Smooth muscle cell of the brain vasculature (primary cell): ENCODE data around the gene BRD4.
A peak's percentile ranks its signal among the peaks of the same experiment; 100 is the strongest.

ENCODE experiments used
- DNase-seq: peaks from one replicate; pipeline ENCODE4 v3.0.0-alpha.2; 2012; ENCODE audit warnings: low read depth, low spot score

Gene BRD4

DNA sequence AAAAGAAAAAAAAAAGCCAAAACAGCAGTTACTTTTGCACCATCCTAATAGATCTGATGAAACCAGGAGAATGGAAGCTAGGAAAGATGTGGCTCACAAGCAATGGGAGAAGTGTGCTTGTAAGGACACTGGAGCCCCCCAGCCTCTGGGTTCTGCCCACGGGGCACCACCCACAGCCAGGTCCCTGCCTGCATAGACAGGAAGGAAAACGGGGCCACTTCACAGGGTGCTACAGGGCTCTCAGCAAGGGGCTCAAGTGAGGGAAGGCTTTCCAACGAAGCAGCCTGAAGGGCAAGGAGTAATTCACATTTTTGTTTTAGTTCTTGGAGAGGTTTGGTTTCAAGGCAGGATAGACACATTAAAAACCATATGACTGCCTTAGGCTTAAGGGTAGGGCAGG lies 42.7 kb downstream of the BRD4 start:
- no peak for DNase-seq

DNA sequence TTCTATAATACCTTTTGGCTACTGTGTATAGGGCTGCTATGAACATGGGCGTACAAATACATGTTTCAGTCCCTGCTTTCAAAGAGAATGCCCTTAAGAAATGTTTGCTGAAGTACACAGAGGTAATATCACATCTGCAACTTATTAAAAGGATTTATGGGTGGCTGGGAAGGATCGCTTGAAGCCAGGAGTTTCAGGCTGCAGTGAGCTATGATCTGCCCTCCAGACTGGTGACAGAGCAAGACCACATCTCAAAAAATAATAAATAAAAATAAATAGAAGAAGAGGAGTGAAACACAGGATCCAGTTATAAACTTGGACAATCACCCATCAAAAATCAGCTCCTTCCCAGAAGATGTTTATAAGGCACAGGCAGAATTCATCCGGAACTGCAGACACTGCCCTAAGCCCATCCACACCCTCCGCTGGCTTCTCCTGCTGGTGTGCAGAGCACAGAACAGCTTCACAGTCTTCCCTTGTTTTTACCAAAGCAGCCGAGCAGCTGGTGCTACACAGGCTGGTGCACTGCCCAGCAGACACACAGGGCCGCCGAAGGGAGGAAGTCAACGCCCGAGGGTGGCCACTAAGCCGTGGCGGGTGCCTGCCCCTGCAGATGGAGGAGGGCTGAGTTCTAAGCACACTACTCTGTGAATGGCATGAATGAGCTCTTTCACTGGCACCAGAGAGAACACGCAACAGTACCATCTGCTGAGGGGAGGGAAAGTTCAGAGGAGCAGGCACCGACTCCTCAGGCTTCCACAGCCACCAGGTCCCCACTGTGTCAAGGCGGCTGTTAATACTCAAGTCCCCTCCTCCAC lies 44.0 kb downstream of the BRD4 start:
- no peak for DNase-seq

DNA sequence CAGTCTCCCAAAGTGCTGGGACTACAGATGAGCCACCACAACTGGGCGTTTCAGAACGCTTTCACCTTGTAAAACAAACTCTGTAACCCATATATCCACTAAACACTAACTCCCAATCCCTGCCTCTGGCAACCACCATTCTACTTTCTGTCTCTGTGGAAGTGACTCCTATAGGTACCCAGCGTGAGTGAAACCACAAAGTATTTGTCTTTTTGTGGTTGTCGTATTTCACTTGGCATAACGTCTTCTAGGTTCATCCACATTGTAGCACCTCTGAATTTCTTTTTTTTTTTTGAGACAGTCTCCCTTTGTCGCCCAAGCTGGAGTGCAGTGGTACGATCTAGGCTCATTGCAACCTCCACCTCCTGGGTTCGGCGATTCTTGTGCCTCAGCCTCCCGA lies 44.8 kb downstream of the BRD4 start:
- DNase-seq: no peak

DNA sequence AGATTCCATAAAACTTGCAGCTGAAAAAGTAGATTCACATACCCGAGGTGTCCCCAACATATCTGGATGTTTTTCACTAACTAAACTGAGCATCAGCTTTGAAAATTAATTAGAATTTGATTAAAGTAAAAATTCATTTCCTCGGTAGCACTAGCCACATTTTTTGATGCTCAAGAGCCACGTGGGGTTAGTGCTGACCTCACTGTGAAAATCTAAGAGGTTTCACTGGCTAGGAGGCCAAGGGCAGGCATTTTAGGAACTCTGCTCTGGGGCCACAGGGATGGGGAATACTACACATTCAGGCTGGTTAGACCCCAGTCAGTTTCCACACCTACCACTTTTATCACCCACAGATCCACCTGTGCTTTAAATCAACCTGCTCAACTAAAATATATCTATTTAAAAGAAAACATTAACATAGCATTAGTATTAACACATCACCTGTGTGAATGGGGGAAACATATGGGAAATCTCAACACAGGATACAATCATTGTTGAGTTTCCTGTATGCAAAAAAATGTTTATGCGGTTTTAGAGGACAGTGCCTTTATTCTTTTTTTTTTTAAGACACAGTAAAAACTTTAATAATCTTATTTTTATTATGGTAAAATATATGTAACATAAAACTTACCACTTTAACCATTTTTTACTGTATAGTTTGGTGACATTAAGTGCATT lies 45.5 kb downstream of the BRD4 start:
- no peak for DNase-seq

DNA sequence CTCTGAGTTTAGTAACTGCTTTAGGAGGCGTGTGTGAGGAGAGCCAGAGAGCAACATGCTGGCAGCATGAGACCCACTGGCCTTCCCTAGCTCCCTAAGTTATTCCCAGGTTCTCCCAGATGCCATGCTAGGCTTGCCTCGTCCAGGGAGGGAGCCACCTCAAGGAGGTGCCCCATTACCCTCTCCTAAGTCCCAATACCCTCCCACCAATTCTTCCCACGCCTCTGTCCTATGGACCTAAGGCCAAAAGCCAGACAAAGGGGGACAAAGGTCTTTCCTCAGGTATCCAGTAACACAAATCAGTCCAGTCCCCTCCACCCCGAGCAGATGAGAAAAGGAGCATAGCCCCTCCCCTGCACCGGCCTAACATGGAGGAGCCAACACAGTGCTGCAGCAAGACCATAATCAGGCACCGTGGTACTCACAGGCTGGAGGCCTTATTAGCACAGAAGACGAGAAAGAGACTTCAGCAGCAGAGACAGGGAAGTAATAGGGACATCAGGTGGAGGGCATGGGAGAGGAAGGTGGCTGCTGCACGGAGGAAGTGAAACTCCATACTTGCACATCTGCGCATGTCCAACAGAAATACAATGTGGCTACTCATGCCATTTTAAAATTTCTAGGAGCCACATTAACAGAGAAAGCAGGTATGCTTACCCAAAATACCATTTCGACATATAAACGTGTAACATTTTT lies 46.3 kb downstream of the BRD4 start:
- DNase-seq: no peak

DNA sequence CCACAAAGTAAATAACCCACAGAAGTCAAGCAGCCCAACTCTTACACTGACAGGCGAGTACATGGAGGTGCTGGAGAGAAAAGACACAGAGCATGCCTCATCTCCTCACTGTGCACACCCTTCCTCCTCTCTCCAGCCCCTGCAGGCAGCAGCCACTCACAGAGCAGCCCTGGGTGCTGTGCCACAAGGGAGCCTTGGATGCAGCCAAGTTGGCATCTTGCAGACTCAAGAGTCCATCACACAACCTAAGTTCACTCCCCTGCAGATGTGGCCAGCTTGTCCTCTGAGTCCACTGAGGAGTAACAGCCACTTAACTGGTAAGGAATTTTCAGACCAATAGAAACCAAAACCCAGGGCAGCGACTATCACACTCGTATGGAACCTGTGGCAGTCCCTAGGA lies 47.4 kb downstream of the BRD4 start:
- DNase-seq: no peak

GRCh38 chr19:15284091-15284490 lies 48.2 kb downstream of the BRD4 start:
- no peak for DNase-seq

DNA sequence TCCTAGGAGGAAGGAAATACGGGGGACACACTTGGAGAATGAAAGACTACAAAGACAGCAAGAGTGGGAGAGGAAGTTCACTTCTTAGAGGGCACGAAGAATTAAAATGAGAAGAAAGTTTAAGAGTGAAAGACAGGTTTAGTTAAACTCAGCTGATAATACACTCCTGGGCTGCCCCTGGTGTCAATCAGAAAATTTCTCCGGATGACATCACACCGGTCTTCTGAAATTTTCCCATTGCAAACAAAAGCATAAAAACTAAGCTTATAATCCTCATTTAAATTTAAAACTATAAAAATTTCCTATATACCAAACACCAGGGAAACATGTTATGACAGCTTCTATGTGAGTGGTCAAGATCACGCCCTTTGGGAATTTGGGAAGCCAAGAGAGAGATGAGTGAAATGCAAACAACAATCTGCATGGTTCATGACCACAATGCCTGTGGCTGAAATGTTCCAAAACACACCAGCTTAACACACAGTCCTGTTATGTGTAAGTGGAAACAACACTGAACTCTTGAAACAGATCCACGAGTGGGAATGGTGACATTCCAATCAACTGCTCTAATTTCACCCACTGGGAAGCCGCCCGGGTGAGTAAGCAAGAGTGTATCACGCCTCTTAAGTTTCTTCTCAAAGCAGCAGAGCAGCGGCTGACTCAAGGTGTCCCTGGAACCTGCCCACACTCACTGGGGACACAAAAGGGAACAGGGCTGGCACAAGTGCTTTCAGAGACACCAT lies 49.0 kb downstream of the BRD4 start:
- DNase-seq: no peak

DNA sequence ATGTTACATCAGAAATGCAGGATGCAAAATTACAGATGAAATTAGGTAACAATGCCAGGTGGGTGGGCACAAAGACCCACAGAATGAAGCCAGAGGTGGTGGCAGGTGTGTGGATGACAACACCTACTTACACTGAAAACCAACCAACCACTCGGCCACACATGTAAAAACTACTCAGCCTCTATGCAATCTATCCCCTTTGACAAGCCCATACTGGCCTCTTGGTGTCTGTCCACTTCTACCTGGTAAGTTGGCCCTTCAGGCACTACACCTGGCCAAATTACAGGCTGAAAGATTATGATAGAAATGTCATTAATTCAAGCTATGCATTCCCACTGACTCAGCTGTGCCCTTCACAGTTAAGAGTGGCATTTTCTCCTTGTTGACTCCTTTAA lies 50.0 kb downstream of the BRD4 start:
- DNase-seq: no peak

DNA sequence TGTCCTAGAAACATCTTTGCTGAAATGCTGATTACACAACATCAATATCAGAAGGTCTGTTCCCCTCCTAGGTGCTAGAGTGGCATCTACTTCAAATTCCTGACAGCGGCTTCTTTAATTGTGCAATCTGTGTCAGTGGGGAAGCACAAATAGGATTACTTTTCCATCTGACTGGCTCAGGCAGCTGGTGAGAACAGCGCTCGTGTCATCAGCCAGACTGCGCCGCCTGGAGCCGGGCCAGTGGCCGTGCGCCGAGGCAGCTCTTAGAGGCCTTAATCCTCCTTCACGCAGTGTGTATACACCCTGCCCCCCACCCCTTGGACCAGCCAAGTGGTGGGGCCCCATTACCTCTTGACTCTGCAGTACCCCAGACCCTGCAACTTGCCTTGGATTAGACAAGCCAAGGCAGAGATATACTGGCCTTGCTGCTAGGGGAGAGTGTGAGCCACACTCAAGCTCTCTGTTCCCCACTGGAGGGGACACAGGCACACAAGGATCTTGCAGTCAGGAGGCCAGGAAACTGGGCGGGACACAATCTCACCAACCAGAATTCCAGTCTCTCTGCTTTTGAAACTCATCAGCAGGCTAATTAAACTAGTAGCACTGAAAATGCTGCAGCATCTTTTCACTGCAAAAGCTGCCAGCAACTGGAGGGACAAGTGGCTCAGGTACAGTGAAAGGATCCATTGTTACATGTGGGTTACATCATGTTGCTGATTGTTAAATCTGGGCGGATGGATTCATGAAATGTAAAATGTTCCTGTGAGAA lies 51.2 kb downstream of the BRD4 start:
- DNase-seq: no peak

- DNase-seq: no peak
Observed at GRCh38 chr19:15280048-15280725, 52.2 kb downstream of the BRD4 start.

DNA sequence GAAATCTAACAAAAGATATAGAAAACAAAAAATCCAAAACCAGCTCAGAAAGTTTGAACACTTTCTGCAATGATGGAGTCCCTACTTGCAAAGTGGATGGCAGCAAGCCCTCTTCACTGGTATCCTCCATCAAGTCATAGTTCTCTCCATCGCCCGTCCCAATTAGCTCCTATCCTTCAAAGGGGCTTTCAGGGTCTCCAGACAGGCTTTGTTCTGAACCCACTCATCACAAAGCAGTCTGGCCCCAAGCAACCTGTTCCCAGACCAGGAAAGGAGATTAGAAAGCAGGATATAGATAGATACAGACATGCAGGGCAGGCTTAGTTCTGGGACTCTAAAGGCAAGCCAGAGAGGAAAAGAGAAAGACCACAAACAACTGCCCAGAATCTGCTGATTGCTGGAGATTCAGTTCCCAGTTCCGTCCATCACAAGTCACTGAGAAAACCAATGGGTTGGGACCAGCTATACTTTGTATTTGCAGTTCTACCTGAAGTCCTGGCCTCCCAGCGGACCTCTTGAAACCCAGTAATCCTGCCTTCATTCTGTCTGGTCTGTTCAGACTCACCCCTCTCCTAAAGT lies 52.9 kb downstream of the BRD4 start:
- DNase-seq: no peak

DNA sequence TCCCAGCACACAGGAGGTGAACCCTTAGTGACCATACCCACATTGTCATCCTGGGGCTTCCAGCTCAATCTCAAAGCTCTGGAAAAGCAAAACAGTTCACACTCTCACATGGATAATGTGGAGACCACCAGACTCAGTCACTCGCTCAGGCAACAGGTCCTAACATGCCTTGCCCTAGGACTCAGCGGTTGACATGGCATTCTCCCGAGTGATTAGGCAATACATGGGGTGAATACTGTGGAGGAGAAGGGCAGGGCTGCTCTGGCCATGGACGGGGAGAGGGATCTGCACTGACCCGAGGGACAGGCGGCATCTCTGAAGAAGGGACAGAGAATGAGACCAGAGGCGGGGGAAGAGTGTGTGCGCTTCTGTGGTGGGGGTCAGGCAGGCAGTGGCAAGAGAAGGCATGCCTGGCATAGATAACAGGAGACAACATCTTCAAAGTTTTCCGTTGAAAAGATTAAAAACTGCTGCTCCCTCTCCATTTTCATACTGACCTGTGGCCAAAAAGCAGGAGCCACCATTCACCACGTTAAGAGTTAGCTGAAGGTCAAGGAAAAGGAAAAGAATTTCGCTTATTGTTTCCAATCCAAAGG lies 55.6 kb downstream of the BRD4 start:
- no peak for DNase-seq

DNA sequence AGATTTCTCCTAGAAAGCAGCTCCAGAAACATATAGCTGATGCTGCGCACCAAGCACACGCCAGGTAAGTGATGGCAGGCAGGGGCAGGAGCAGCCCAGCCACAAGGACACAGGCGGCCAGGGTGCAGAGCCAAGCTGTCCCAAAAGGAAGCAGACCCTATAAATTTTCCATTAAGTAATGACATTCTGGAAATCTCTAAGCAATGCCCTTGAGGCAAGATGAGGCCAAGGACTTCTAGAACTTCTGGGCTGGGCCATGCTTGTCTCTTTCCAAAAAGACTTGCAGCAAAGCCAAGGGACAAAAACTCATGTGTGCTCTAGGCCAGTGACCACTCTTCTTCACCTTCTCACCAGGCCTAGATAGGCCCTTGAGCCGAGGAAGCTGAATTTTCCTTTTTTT lies 57.9 kb downstream of the BRD4 start:
- DNase-seq: no peak

DNA sequence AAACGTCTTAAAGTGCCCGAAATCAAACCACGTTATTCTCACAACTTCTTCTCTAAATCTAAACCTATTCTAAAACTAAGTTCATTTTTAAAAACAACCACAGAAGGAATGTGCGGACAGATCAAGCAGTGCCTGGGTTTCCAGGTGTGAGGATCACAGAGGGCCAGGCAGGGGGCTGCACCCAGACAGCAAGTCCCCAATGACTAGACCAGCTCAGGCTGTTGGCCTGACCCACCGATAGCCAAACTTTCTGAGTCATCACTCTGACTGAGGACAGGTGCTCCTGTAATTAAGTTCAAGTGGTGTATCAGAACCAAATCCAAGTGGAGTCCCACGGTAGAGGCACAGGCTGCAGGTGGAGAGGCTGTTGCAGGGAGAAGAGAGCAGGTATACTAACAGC lies 62.5 kb downstream of the BRD4 start:
- no peak for DNase-seq

- DNase-seq: no peak
Observed at GRCh38 chr19:15268928-15269253, 63.4 kb downstream of the BRD4 start.

- no peak for DNase-seq
Observed at GRCh38 chr19:15268192-15268927, 64.0 kb downstream of the BRD4 start.

- DNase-seq: no peak
Observed at GRCh38 chr19:15266683-15267082, 65.7 kb downstream of the BRD4 start.

DNA sequence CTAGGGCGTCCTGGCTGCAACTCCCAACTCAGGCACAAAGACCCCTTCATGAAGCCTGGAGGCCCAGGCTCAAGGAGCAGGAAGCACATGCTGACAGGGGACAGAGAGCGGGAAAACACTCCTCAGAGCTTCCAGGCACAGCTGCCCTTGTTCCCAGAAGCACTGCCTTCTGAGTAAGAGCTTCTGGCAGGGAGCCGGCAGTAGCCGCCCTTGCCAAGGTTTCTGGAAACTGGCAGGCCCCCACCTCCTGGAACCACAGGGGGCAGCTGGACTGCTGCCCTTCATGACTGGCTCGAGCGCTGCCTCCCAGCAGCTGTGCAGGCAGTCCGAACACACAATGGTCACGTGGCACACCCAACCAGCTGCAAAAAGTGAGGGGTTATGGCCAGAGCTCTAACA lies 66.5 kb downstream of the BRD4 start:
- peak; percentile 97 for DNase-seq
